Ovary (tissue), 9 donors: ENCODE data around the gene HCN4. TPM values are rescaled to one million over a fixed set of nuclear protein-coding genes. Genes with fewer than 3 reads are reported as not detected.

Experiments used
- DNase-seq, 5 donors: peaks; one replicate each; pipeline ENCODE4 v3.0.0-alpha.2; 2019 to 2020
- H3K27ac ChIP-seq, 2 donors: fragments of 200-600 bp; one replicate each; pipeline versions ENCODE4 v1.5.1 to v1.8.0; 2019 to 2022
- H3K27me3 ChIP-seq: fragments of 200-600 bp; one replicate; pipeline ENCODE4 v1.8.0; 2022
- H3K36me3 ChIP-seq: fragments of 200-600 bp; sonication (generic); one replicate; pipeline ENCODE4 v1.5.1; 2019
- H3K4me1 ChIP-seq: one replicate; pipeline ENCODE4 v1.8.1; 2013; ENCODE audit warnings: mild to moderate bottlenecking, moderate library complexity; ENCODE audit not compliant: insufficient read depth
- H3K4me3 ChIP-seq: fragments of 200-600 bp; sonication (generic); one replicate; pipeline ENCODE4 v1.5.1; 2017
- H3K9me3 ChIP-seq, 2 donors: fragments of 200-600 bp in 1 of 2; sonication (generic) in 1 of 2; one replicate each; pipeline versions ENCODE4 v1.5.1 to v1.8.1; 2013 to 2019; ENCODE audit warnings: mild to moderate bottlenecking in 1 of 2, moderate library complexity in 1 of 2
- CTCF ChIP-seq, 3 donors: fragments of 450-650 bp in 2 of 3; fragments of 200-600 bp in 1 of 3; IDR thresholded peaks; one replicate each; pipeline versions ENCODE4 v1.5.1 to v1.8.0; 2016 to 2022; ENCODE audit warnings: antibody characterized with exemption in 3 of 3, mild to moderate bottlenecking in 1 of 3
- EP300 ChIP-seq: sonication (generic); formaldehyde crosslinking; IDR thresholded peaks from one replicate; pipeline ENCODE4 v1.6.1; 2017; ENCODE audit warnings: antibody characterized with exemption
- POLR2A ChIP-seq: fragments of 450-650 bp; IDR thresholded peaks from one replicate; pipeline ENCODE4 v1.6.1; 2017; ENCODE audit warnings: antibody characterized with exemption, mild to moderate bottlenecking, moderate library complexity
- whole genome bisulfite sequencing, 3 donors: extraction: QIAGEN DNeasy Blood & Tissue Kit in 1 of 3; methylation state at CpG; one replicate each; pipeline versions ENCODE4 v1.1.5 to v1.1.7; 2013 to 2017; 5-methylcytosine and 5-hydroxymethylcytosine counted together
- intact Hi-C, 4 donors: fragments of 100-400 bp; cut with DNase I; formaldehyde crosslinking; loops; one replicate each; pipeline versions ENCODE4 v1.11.0 to v1.15.1; 2022 to 2023
- polyA plus RNA-seq, 2 donors: library from polyadenylated mRNA; stranded (reverse); fragments of 200-250 nt in 1 of 2; fragments of 350-450 nt in 1 of 2; fragmentation: Illumina TruSeq in 1 of 2; extraction: RNeasy Lipid Tissue Mini Kit (QIAGEN cat#74804) in 1 of 2; gene quantifications; one replicate each; pipeline ENCODE4 v1.2.3, GENCODE V29; 2013 to 2014
- total RNA-seq, 7 donors: library from RNA; depleted of rRNA in 2 of 7; stranded (reverse); fragments of >200 nt in 2 of 7; fragmentation: NEBNext Ultra II Directional in 3 of 7; extraction: Animal tissue kit (Norgen Biotek cat#: 25700) in 3 of 7; gene quantifications; one replicate each; pipeline versions ENCODE4 v1.1.0 to v1.2.4, GENCODE V29; 2016 to 2023
- donor health status: DM: no; HTN: no; CAD: no; lungs with moderate emphysema.
- donor health status: DM: no; HTN: no; CAD: no.
- donor health status: Bipolar disorder and iron deficiency.
- donor health status: DM: yes; HTN: yes; CAD: no.
- donor health status: DM: no; HTN: no; CAD: no.
- donor health status: DM: yes; HTN: yes; CAD: no.

The HCN4 gene
- total and polyA plus RNA-seq, 9 donors = 0.03 TPM; not detected in 8

GRCh38 chr15:73331501-73331900, 37.3 kb downstream of the HCN4 start:
- H3K27me3 ChIP-seq = no peaks in the 10 kb centered on the region
- intact Hi-C loops = no loop called here
- no peaks in the 10 kb centered on the region for H3K9me3 ChIP-seq
- no peaks in the 10 kb centered on the region for H3K36me3 ChIP-seq
- no peaks in the 10 kb centered on the region for H3K4me1 ChIP-seq
- 92 to 98% (median 96%) methylated on average over 5 of the region's 5 CpGs for WGBS, 3 donors
- no peak for DNase-seq
- no peak overlapping the region for H3K27ac ChIP-seq
- no peak overlapping the region for H3K4me3 ChIP-seq
- TF ChIP-seq POLR2A (no peak), EP300 (no peak), CTCF (IDR thresholded peaks at IDR 0.05) (no peak)

GRCh38 chr15:73330206-73331051, 38.3 kb downstream of the HCN4 start:
- intact Hi-C loops = no loop called here
- no peak overlapping the region for H3K27ac ChIP-seq
- no peak overlapping the region for H3K4me3 ChIP-seq
- H3K9me3 ChIP-seq = no peaks in the 10 kb centered on the region
- H3K36me3 ChIP-seq = no peaks in the 10 kb centered on the region
- whole genome bisulfite sequencing, 3 donors = 62 to 81% (median 77%) methylated on average over 15 of the region's 15 CpGs
- no peak for DNase-seq
- no peaks in the 10 kb centered on the region for H3K27me3 ChIP-seq
- no peaks in the 10 kb centered on the region for H3K4me1 ChIP-seq
- TF ChIP-seq POLR2A = no peak
- no peak for TF ChIP-seq EP300
- TF ChIP-seq CTCF (IDR thresholded peaks at IDR 0.05) = no peak

- intact Hi-C loops = no loop called here
- TF ChIP-seq EP300 (no peak), CTCF (IDR thresholded peaks at IDR 0.05) (no peak), POLR2A (no peak)
- Histone ChIP-seq H3K27ac (no peak overlapping the region), H3K4me3 (no peak overlapping the region), H3K36me3 (no peaks in the 10 kb centered on the region), H3K27me3 (no peaks in the 10 kb centered on the region), H3K9me3 (no peaks in the 10 kb centered on the region), H3K4me1 (no peaks in the 10 kb centered on the region)
- WGBS, 3 donors = 45 to 62% (median 60%) methylated on average over 21 of the region's 21 CpGs
- no peak for DNase-seq
These were observed 39.1 kb downstream of the HCN4 start for GRCh38 chr15:73329501-73330200.

GRCh38 chr15:73328981-73329380, 39.8 kb downstream of the HCN4 start:
- WGBS, 3 donors = 87 to 90% (median 88%) methylated on average over 10 of the region's 10 CpGs
- H3K27ac ChIP-seq = no peak overlapping the region
- intact Hi-C loops = no loop called here
- no peak overlapping the region for H3K4me3 ChIP-seq
- H3K36me3 ChIP-seq = no peaks in the 10 kb centered on the region
- TF ChIP-seq EP300 (no peak), CTCF (IDR thresholded peaks at IDR 0.05) (no peak), POLR2A (no peak)
- no peaks in the 10 kb centered on the region for H3K27me3 ChIP-seq
- DNase-seq = no peak
- no peaks in the 10 kb centered on the region for H3K9me3 ChIP-seq
- no peaks in the 10 kb centered on the region for H3K4me1 ChIP-seq
